Upper lobe of left lung (tissue), 6 donors: ENCODE results near the gene SAMD4A. TPM values are rescaled to one million over a fixed set of nuclear protein-coding genes. Genes with fewer than 3 reads are reported as not detected.

Experiments
- ATAC-seq, 2 donors: fragments of 200-7000 bp; cut with Tn5 transposase; one replicate each; pipeline ENCODE4 v1.9.1; 2022; ENCODE audit warnings: mild to moderate bottlenecking in 2 of 2, moderate library complexity in 2 of 2; ENCODE audit not compliant: low FRiP score in 2 of 2
- DNase-seq, 2 donors: peaks; one replicate each; pipeline ENCODE4 v3.0.0-alpha.2; 2019 to 2020
- H3K27ac ChIP-seq, 4 donors: fragments of 200-600 bp; sonication (generic); one replicate each; pipeline ENCODE4 v1.5.1; 2016 to 2019
- H3K27me3 ChIP-seq, 4 donors: fragments of 200-600 bp; sonication (generic); one replicate each; pipeline ENCODE4 v1.5.1; 2017 to 2019
- H3K36me3 ChIP-seq, 4 donors: fragments of 200-600 bp; sonication (generic); one replicate each; pipeline ENCODE4 v1.5.1; 2016 to 2019
- H3K4me1 ChIP-seq, 4 donors: fragments of 200-600 bp; sonication (generic); one replicate each; pipeline ENCODE4 v1.5.1; 2018 to 2019
- H3K4me3 ChIP-seq, 4 donors: fragments of 200-600 bp; sonication (generic); one replicate each; pipeline ENCODE4 v1.5.1; 2017 to 2019; ENCODE audit warnings: mild to moderate bottlenecking in 2 of 4, moderate library complexity in 1 of 4
- H3K9me3 ChIP-seq, 4 donors: fragments of 200-600 bp; sonication (generic); one replicate each; pipeline ENCODE4 v1.5.1; 2018 to 2019
- CTCF ChIP-seq, 6 experiments: fragments of 450-650 bp in 4 of 6; fragments of 200-600 bp in 2 of 6; sonication (generic) in 2 of 6; IDR thresholded peaks; one replicate each; pipeline ENCODE4 v1.5.1; 2016 to 2019; ENCODE audit warnings: antibody characterized with exemption in 6 of 6
- EP300 ChIP-seq, 4 donors: sonication (generic); formaldehyde crosslinking; IDR thresholded peaks; one replicate each; pipeline ENCODE4 v1.5.1; 2017; ENCODE audit warnings: antibody characterized with exemption in 4 of 4, control low read depth in 2 of 4
- POLR2A ChIP-seq, 4 donors: fragments of 450-650 bp; IDR thresholded peaks; one replicate each; pipeline ENCODE4 v1.5.1; 2016 to 2017; ENCODE audit warnings: antibody characterized with exemption in 4 of 4, mild to moderate bottlenecking in 2 of 4
- POLR2AphosphoS5 ChIP-seq, 2 donors: sonication (generic); formaldehyde crosslinking; IDR thresholded peaks; one replicate each; pipeline ENCODE4 v1.5.1; 2017; ENCODE audit warnings: antibody characterized with exemption in 2 of 2
- WGBS, 2 donors: methylation state at CpG; one replicate each; pipeline ENCODE4 v1.1.5; 2017 to 2018; 5-methylcytosine and 5-hydroxymethylcytosine counted together
- total RNA-seq, 6 donors: library from RNA; depleted of rRNA in 4 of 6; stranded (reverse); fragments of >200 nt in 4 of 6; gene quantifications; one replicate each; pipeline versions ENCODE4 v1.1.0 to v1.2.1, GENCODE V29; 2016 to 2021
- donor health status: DM: no; HTN: no; CAD: no; lungs with moderate emphysema.
- donor health status: DM: no; HTN: yes; CAD: no; lungs with severe emphysema.

SAMD4A gene
- total RNA-seq, 6 donors from 2014 or later: 26.0 to 68.3 (median 37.0) TPM

DNA sequence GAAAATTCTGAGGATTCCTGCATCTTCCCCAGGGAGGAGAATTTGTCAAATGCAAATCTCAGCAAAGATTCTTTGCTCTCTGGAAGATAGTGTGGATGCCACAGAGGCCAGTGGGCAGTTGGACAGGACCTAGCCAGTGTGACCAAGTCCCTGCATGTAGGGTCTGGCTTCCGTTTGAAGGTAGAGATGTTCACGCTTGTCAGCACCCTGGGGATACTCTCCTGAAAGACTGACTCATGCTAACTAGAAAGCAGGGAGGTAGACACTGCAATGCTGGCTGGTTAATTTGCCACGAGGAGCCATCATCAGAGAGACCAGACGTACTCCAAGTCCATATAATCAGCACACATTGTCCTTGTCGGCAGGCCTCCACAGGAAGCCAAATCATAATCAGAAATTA lies 130.1 kb downstream of the SAMD4A start:
- H3K27ac ChIP-seq: no peak overlapping the region
- no peaks in the 10 kb centered on the region for H3K27me3 ChIP-seq
- H3K4me1 ChIP-seq: peaks cover 9 to 21% (median 14%) of the 10 kb centered on the region in 4 donors
- no peak for ATAC-seq
- no peak overlapping the region for H3K4me3 ChIP-seq
- no peak for DNase-seq
- no peak for TF ChIP-seq POLR2A (IDR thresholded peaks at IDR 0.05)
- no peak for TF ChIP-seq CTCF (IDR thresholded peaks at IDR 0.05)
- no peak for TF ChIP-seq EP300 (IDR thresholded peaks at IDR 0.05)
- no peak for TF ChIP-seq POLR2AphosphoS5 (IDR thresholded peaks at IDR 0.05)
- no peaks in the 10 kb centered on the region for H3K36me3 ChIP-seq
- no peaks in the 10 kb centered on the region for H3K9me3 ChIP-seq
- WGBS, 2 donors: 82% methylated on average over 4 to 5 of the region's 5 CpGs

DNA sequence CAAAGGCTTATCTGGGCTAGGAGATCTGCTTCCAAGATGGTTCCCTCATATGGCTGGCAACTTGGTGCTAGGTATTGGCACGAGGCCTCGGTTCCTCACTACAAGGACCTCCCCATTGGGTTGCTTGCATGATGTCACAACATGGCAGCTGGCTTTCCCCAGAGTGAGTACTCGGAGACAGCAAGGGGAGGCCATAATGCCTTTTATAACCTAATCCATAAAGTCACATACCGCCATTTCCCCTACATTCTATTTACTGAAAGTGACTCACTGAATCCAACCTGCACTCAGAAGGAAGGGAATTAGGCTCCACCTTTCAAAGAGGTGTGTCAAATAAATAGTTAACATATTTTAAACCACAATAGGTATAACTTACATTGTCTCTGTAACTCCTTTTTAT lies 130.9 kb downstream of the SAMD4A start:
- Histone ChIP-seq H3K27me3 (no peaks in the 10 kb centered on the region), H3K36me3 (peaks cover 0 to 6% (median 1%) of the 10 kb centered on the region in 4 donors), H3K9me3 (no peaks in the 10 kb centered on the region), H3K27ac (peak overlapping the region in 1 of 4 donors; percentile 58), H3K4me3 (no peak overlapping the region), H3K4me1 (peaks cover 6 to 21% (median 11%) of the 10 kb centered on the region in 4 donors)
- no peak for DNase-seq
- no peak for ATAC-seq
- no peak for TF ChIP-seq CTCF (IDR thresholded peaks at IDR 0.05)
- TF ChIP-seq POLR2AphosphoS5 (IDR thresholded peaks at IDR 0.05): no peak
- TF ChIP-seq EP300 (IDR thresholded peaks at IDR 0.05): no peak
- WGBS, 2 donors: 85 to 97% methylated on average over 4 of the region's 4 CpGs

DNA sequence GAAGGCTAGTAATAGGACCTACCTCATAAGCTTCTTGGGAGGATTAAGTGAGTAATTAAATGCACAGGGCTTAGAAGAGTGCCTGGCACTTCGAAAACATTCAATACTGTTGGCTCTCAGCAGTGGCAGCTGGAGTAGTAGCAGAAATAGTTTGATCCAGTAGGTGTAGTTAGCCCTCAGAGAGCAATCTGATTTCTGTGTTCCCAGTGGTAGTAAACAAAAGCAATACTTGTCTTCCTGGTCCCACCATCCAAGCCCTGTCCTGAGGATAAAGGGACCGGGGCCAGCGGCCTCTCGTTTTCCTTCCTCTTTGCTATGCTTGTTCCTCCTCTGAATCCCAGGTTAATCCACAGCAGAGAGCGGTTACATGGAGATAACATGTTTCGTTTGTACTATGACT lies 131.6 kb downstream of the SAMD4A start:
- Histone ChIP-seq H3K36me3 (peaks cover 0 to 6% (median 3%) of the 10 kb centered on the region in 4 donors), H3K27me3 (no peaks in the 10 kb centered on the region), H3K9me3 (no peaks in the 10 kb centered on the region), H3K27ac (peak overlapping the region in 2 of 4 donors; percentile 33 to 58), H3K4me3 (no peak overlapping the region), H3K4me1 (peaks cover 6 to 21% (median 11%) of the 10 kb centered on the region in 4 donors)
- ATAC-seq (no peak), DNase-seq (no peak)
- WGBS, 2 donors: 50 to 58% methylated on average over 6 of the region's 6 CpGs
- no peak for TF ChIP-seq EP300 (IDR thresholded peaks at IDR 0.05)
- TF ChIP-seq POLR2AphosphoS5 (IDR thresholded peaks at IDR 0.05): no peak
- no peak for TF ChIP-seq POLR2A (IDR thresholded peaks at IDR 0.05)
- TF ChIP-seq CTCF (IDR thresholded peaks at IDR 0.05): no peak

GRCh38 chr14:54698966-54699530 lies 132.1 kb downstream of the SAMD4A start:
- DNase-seq: peak in 1 of 2 donors; percentile 43
- H3K27me3 ChIP-seq: no peaks in the 10 kb centered on the region
- H3K4me1 ChIP-seq: peaks cover 6 to 21% (median 11%) of the 10 kb centered on the region in 4 donors
- H3K9me3 ChIP-seq: no peaks in the 10 kb centered on the region
- 75 to 78% methylated on average over 1 of the region's 1 CpG for WGBS, 2 donors
- peak overlapping the region in 1 of 4 donors; percentile 58 for H3K27ac ChIP-seq
- no peak for TF ChIP-seq POLR2AphosphoS5 (IDR thresholded peaks at IDR 0.05)
- H3K36me3 ChIP-seq: peaks cover 0 to 6% (median 3%) of the 10 kb centered on the region in 4 donors
- H3K4me3 ChIP-seq: no peak overlapping the region
- ATAC-seq: peak; percentile 44 to 84

DNA sequence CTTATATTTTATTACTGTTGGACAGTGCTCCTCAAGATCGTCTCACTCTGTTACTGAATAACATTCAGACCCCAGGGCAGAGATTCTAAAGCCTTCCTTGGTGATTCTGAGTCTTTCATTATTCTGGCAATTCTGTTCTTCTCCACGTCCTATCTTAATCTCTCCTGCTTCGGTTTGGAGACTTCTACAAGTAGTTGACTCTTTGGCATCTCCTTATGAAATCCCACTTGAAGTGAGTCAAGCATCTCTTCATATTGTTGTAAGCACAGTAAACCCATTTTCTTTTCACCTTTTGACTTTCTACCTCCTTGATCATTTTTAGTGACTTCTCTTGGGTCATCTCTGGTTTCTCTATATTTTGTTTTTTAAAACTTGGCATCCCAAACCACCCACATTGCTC lies 132.8 kb downstream of the SAMD4A start:
- H3K9me3 ChIP-seq: no peaks in the 10 kb centered on the region
- ATAC-seq (no peak), DNase-seq (no peak)
- peaks cover 6 to 21% (median 11%) of the 10 kb centered on the region in 4 donors for H3K4me1 ChIP-seq
- H3K27me3 ChIP-seq: no peaks in the 10 kb centered on the region
- H3K36me3 ChIP-seq: peaks cover 0 to 6% (median 3%) of the 10 kb centered on the region in 4 donors
- no peak overlapping the region for H3K4me3 ChIP-seq
- WGBS, 2 donors: 65 to 79% methylated on average over 3 of the region's 3 CpGs
- no peak for TF ChIP-seq POLR2AphosphoS5 (IDR thresholded peaks at IDR 0.05)
- TF ChIP-seq EP300 (IDR thresholded peaks at IDR 0.05): no peak
- no peak for TF ChIP-seq POLR2A (IDR thresholded peaks at IDR 0.05)
- TF ChIP-seq CTCF (IDR thresholded peaks at IDR 0.05): no peak
- H3K27ac ChIP-seq: no peak overlapping the region
